Measurements from ENCODE around the gene TOP3B.

DNA sequence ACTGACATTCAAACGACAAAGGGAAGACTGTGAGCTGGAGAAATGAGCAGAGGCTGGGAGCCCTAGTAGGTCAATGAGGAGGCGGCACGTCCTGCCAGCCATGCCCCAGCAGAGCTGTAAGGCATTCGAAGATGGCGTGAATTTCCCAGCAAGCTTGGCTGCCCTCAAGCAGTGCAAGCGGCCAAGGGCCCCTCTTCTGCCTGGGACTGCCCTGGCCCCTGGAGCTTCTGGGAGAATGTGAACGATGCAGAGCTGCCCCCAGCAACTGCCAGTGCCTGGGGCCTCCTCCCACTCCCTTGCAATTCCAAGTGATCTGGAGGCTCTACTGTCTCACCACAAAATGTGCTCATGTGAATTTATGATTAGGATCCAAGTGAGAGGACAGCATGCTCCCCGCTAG, 34.2 kb downstream of the TOP3B start:
- TF ChIP-seq, protein P1, sequence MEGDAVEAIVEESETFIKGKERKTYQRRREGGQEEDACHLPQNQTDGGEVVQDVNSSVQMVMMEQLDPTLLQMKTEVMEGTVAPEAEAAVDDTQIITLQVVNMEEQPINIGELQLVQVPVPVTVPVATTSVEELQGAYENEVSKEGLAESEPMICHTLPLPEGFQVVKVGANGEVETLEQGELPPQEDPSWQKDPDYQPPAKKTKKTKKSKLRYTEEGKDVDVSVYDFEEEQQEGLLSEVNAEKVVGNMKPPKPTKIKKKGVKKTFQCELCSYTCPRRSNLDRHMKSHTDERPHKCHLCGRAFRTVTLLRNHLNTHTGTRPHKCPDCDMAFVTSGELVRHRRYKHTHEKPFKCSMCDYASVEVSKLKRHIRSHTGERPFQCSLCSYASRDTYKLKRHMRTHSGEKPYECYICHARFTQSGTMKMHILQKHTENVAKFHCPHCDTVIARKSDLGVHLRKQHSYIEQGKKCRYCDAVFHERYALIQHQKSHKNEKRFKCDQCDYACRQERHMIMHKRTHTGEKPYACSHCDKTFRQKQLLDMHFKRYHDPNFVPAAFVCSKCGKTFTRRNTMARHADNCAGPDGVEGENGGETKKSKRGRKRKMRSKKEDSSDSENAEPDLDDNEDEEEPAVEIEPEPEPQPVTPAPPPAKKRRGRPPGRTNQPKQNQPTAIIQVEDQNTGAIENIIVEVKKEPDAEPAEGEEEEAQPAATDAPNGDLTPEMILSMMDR (IDR thresholded peaks at IDR 0.05) = no peak
- TF ChIP-seq POLR2AphosphoS5 (IDR thresholded peaks at IDR 0.05; ENCODE audit: low read depth, low read length) (no peak), TCF7L2 (IDR thresholded peaks at IDR 0.05; ENCODE audit: low read depth, low read length) (no peak), SIN3A (IDR thresholded peaks at IDR 0.05; ENCODE audit: borderline replicate concordance, insufficient read depth, low read depth, low read length) (no peak)
- TF ChIP-seq, protein P2, sequence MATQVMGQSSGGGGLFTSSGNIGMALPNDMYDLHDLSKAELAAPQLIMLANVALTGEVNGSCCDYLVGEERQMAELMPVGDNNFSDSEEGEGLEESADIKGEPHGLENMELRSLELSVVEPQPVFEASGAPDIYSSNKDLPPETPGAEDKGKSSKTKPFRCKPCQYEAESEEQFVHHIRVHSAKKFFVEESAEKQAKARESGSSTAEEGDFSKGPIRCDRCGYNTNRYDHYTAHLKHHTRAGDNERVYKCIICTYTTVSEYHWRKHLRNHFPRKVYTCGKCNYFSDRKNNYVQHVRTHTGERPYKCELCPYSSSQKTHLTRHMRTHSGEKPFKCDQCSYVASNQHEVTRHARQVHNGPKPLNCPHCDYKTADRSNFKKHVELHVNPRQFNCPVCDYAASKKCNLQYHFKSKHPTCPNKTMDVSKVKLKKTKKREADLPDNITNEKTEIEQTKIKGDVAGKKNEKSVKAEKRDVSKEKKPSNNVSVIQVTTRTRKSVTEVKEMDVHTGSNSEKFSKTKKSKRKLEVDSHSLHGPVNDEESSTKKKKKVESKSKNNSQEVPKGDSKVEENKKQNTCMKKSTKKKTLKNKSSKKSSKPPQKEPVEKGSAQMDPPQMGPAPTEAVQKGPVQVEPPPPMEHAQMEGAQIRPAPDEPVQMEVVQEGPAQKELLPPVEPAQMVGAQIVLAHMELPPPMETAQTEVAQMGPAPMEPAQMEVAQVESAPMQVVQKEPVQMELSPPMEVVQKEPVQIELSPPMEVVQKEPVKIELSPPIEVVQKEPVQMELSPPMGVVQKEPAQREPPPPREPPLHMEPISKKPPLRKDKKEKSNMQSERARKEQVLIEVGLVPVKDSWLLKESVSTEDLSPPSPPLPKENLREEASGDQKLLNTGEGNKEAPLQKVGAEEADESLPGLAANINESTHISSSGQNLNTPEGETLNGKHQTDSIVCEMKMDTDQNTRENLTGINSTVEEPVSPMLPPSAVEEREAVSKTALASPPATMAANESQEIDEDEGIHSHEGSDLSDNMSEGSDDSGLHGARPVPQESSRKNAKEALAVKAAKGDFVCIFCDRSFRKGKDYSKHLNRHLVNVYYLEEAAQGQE (IDR thresholded peaks at IDR 0.05; ENCODE audit: insufficient read depth in 1 of 2, low read depth in 2 of 2, low read length in 1 of 2) = no peak
